HG03439 (cell line): Measurements from ENCODE around the gene NPAP1.
"Not testable (repeated sequence)": the region's sequence is repeated elsewhere in the genome, so short reads cannot be mapped to it uniquely, and the experiment has no call there.

ENCODE experiments used
- ATAC-seq: cut with Tn5 transposase; IDR thresholded peaks from one replicate; pipeline ENCODE4 v1.9.1; 2021; ENCODE audit warnings: mild to moderate bottlenecking, moderate library complexity; ENCODE audit not compliant: unreplicated experiment

NPAP1 gene, protein sequence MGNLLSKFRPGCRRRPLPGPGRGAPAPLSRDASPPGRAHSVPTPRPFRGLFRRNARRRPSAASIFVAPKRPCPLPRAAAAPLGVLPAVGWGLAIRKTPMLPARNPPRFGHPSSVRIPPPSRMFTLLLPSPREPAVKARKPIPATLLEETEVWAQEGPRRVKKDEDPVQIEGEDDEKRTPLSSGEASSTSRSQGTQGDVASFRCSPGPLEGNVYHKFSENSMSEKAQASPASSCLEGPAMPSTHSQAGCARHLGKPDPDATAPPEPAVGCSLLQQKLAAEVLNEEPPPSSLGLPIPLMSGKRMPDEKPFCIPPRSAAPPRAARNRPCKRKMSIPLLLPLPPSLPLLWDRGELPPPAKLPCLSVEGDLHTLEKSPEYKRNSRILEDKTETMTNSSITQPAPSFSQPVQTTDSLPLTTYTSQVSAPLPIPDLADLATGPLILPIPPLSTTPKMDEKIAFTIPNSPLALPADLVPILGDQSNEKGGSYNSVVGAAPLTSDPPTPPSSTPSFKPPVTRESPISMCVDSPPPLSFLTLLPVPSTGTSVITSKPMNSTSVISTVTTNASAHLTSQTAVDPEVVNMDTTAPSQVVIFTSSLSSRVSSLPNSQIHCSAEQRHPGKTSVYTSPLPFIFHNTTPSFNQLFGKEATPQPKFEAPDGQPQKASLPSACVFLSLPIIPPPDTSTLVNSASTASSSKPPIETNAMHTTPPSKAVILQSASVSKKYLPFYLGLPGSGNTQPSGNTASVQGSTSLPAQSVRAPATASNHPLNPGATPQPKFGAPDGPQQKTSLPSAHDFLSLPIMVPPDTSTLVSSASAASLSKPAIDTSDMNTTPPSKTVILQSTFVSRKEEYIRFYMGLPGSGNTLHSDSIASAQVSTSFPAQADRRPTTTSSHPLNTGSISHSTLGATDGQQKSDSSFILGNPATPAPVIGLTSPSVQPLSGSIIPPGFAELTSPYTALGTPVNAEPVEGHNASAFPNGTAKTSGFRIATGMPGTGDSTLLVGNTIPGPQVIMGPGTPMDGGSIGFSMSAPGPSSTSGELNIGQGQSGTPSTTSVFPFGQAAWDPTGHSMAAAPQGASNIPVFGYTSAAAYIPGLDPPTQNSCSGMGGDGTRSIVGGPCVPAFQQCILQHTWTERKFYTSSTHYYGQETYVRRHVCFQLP

DNA sequence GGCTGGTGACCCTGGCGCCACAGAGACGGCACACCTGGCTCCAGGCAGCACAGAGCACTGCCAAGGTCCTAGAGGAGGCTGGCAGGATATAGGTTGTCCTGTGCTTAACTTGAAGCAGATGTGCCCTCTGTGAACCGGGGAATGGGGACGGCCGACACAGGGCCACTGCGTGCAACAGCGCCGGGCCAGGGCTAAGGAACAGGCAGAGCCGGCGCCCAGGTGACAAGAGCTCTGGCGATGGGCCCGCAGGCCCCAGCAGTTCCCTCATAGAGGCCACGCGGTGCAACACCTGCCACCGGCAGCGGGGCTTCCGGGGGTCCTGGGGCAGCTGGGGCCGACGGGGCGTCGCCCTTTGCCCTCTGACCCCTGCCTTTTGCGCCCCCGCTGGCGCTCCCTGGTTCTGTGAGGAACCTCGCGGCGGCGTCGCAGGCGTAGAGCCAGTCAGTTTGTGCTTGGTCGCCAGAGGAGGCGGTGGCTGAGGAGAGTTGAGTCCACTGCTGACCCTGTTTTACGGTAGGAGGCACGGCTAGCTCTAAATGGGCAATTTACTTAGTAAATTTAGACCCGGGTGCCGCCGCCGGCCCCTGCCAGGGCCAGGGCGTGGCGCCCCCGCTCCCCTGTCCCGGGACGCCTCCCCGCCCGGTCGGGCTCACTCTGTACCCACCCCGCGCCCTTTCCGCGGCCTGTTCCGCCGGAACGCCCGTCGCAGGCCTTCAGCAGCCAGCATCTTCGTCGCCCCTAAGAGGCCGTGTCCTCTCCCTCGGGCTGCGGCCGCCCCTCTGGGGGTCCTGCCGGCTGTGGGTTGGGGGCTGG, at the start of gene NPAP1:
Gene NPAP1 (plus strand): TSS at position 444 of the 813 bp plus-strand sequence. CDS start 93 bp downstream, at position 537.
- no peak for ATAC-seq

DNA sequence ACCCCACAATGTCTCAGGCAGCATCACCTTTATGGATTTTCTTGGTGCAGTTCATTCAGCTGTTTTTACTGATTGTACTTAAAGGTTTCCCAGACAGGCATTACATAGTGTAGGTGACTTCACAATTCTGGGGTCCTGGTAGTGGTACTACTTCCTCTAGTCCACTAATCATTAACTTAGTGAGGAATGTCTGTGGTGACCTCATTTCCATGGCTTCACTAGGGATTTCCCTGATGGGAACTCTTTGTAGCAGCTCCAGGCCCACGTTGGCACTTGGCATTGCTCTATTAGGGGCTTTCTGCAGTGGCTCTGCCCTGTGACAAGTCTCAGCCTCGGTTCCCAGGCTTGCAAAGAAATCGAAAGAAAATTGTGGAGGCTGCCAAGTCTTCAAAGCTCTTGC, 48.1 kb upstream of the NPAP1 start:
- ATAC-seq, result no peak

DNA sequence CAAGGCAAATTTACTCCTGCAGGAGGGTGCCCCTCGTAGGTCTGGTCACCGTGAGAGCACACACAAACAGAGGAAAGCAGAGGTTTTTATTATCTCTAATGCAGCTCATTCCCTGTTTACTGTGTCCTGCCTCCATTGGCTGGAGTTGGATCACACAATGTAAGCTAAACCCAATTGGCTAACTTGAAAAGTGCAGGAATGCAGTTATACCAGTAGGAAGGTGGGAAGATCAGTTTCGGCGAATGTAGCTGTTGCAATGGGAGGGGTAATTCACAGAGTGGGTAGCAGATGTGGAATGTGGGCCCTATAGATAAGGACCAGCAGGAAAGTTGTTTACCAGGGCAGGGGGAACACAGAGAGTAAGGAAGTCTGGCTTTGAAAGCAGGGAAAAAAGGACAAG, 42.5 kb upstream of the NPAP1 start:
- ATAC-seq, result no peak

DNA sequence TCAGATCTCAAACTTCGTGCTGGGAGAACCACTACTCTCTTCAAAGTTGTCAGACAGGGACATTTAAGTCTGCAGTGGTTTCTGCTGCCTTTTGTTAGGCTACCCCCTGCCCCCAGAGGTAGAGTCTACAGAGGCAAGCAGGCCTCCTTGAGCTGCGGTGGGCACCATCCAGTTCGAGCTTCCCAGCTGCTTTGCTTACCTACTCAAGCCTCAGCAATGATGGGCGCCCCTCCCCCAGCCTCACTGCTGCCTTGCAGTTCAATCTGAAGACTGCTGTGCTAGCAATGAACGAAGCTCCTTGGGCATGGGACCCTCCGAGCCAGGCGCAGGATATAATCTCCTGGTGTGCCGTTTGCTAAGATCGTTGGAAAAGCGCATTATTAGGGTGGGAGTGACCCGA, 36.2 kb upstream of the NPAP1 start:
- not testable (repeated sequence) for ATAC-seq

DNA sequence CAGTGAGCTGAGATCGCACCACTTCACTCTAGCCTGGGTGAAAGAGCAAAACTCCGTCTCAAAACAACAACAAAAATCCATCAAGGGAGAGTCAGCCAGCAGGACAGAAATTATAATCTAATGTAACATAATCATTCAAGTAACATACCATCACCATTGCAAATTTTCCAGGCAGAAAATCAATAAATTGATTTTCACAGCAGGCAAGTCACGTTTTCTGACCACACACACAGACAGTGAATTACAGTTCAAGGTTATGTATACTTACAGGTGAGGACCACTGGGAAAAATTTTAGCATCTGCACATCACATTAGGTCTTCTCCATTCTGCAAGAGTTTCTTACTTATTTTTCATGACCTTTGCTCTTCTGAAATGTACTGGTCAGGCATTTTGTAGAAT, 29.9 kb upstream of the NPAP1 start:
- no peak for ATAC-seq

DNA sequence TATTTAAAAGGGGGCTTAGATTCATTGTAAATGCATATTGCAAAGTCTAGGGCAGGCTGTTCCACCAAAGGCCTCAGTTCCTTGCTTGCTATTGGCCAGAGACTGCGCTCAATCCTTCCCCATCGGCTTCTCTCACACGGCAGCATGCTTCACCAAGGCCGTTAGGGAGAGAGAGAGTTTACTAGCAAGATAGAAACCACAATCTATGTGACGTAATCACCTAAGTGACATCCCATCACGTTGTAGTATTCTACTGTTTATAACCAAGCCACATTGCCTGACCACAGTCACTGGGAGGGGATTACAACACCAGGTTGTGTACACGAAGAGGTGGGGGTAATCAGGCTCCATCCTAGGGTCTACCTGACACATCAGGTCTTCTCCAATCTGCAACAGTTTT, 16.0 kb upstream of the NPAP1 start:
- ATAC-seq, result no peak

DNA sequence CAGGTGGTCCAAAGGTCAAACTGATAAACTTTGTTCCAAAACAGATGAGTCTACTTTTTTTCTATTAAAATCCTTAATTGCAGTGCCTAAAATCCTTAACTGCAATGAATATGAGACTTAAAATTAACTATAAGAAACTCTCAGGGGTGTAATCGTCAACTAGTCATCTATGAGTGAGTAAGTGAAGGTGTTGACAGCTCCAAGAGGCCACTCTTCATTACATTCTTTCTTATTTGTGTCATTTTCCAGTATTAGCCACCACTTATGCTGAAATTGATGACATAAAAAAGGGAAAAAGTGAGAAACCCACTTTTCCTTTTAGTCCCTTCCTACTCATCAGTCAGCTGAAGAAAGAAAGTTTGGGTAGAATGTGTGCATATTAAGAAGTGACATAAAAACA, 12.6 kb upstream of the NPAP1 start:
- ATAC-seq, result no peak

DNA sequence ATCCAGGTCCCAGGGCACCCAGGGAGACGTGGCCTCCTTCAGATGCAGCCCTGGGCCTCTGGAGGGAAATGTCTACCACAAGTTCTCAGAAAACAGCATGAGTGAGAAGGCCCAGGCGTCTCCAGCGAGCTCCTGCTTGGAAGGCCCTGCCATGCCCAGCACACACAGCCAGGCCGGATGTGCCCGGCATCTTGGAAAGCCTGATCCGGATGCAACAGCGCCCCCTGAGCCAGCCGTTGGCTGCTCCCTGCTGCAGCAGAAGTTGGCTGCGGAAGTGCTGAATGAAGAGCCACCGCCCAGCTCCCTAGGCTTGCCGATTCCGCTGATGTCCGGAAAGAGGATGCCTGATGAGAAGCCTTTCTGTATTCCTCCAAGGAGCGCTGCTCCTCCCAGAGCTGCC, 856 bp downstream of the NPAP1 start:
- ATAC-seq, result no peak

DNA sequence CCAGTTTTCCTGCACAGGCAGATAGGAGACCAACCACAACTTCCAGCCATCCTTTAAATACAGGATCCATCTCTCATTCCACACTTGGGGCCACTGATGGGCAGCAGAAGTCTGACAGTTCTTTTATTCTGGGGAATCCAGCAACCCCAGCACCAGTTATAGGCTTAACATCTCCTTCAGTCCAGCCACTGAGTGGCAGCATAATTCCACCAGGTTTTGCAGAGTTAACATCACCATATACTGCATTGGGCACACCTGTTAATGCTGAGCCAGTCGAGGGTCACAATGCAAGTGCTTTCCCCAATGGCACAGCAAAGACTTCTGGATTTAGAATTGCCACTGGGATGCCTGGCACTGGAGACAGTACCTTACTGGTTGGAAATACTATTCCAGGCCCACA, 2.9 kb downstream of the NPAP1 start:
- ATAC-seq, result no peak

DNA sequence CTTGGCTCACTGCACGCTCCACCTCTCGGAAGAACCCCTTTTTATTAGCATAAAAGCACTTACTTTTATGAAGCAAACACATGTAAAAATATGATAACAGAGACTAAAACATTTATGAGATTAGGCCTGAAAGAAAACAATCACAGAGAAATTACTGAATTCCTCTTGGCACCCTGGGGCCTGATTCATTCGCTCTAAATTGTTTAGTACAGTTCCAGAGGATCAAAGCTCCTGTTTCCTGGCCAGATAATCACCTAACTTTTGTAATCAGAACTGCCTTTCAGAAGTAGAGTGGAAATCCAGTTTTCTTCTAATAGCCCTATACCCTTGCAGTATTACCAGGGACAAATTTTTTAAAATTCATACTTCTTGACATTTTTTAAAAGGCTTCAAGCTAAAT, 6.4 kb downstream of the NPAP1 start:
- no peak for ATAC-seq

DNA sequence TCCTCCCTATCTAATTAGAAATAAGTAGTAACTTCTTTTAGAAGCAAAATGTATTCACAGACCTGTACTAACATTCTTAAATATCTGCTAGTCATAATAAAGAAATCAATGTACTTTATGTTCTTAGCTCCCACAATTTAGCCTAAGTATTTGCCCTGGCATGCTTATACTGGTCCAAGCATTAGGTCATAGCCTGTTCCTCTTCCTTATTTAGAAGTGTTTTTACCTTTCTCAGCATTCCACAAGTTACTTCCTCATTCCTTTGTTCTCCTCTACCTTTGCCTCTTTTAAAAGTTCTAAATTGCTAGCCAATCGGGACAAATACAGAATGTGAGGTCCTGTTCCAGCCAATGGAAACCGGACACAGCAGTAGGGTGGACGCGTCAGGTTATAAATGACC, 7.3 kb downstream of the NPAP1 start:
- ATAC-seq, result not testable (repeated sequence)

DNA sequence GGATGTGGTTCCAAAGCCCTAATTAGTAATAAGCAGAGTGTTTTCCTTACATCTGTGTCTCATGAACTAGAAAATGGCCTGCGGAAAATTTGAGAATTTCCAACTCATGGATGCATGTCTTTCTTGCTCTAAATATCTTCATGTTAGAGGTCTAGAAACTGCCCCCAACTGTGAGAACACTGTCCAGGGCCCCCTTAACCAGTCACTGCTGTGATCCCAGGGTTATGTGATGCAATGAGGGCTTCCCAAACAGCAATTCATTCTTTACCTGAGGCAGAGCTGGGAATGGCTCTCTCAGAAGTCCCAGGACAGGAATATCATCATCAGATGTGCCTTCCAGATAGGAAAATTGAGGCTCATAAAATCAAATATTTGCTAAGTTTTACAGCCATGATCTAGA, 8.2 kb downstream of the NPAP1 start:
- no peak for ATAC-seq

DNA sequence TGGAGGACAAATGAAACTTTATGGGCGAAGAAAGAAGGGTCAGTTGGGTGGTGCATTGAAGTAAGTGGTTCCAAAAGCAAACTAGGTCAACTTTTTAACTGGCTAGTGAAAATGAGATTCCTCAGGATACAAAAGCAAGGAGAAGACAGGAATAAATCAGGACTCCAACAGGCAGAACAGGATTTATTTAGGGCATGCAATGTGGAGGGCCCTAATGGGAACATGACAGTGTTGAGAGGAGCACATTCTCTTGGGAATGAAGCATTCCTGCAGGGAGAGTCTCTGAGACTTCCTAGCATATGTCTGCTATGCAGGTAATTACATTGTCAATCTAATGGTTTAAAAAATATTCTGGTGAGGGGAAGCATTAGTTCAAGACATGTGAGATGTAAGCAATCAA, 8.7 kb downstream of the NPAP1 start:
- ATAC-seq, result no peak

DNA sequence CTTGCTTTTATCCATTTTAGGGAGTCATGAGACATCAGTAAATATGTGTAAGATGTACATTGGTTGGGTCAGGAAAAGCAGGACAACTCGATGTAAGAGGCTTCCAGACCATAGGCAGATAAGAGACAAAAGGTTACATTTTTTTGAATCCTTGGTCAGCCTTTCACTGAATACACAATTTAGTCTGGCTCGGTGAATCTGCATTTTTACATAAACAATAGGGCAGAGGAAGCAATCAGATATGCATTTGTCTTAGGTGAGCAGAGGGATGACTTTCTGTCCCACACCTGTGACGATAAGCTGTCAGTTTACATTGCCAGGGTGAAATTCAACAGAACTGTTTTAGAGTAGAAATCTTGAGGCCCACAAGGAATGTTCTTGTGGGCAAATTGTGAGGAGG, 20.6 kb downstream of the NPAP1 start:
- ATAC-seq, result no peak

DNA sequence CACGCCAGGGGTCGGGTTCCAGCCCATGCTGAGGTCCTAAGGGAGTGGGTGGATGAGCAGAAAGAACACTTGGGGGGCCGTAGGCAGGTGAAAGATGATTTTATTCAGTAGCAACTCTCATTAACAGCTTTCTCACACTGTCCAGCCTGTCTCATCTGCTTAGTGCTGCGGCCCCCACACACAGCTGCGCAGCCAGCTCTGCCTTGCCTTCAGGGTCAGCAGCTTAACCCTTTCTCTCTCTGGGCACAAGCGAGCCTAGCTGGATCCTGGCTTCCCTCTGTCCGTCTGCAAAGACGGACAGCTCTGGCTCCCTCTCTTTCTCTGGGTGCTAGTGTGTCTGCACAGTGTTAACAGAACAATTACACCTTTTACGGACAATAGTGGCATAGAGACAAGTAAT, 21.3 kb downstream of the NPAP1 start:
- ATAC-seq, result no peak

DNA sequence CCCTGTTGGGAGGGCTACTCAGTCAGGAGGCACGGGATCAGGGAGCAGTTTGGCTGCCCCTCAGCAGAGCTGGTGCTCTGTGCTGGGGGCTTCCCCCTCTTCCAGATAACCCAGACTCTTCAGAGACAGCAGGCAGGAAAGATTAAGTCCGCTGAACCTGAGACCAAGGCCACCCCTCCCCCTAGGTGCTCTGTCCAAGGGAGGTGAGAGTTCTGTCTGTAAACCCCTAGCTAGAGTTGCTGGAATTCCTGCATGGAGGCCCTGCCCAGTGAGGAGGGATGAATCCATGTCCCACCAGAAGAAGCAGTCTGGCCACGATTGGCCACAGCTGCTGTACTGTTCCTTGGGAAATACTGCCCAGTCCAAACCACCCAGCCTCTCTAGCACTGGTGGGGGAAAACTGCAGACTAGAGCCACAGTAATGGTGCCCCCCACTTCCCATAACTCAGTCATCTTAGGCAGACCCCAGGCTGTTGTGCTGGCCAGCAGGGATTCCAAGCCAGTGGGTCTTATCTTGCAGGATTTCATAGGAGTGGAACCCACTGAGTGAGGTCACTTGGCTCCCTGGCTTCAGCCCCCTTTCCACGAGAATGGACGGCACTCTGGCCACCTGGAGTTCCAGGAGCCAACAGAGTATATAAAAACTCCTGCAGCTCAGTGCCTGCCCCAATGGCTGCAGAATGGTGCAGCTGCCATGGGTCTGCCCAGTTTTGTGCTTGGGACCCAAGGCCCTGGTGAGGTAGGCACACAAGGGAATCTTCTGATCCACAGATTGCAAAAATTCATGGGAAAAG, 42.9 kb downstream of the NPAP1 start:
- no peak for ATAC-seq

DNA sequence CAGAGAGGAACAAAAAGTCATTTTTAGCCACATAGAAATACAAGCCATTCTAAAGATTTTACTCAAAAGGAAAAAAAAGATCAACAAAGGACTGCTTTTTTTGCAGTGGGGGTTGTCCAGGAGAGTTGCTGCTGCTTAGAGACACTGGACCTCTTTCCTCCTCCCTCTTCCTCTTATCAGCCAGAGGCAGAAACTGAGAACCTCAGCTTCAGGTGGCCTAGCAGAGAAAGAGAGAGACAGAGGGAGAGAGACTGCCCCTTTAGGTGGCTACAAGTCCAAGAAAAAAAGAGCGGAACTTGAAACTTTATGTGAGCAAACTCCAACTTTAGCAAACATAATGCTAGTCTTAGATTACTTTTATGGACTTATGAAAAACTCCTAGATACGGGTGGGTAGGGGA, 54.2 kb downstream of the NPAP1 start:
- ATAC-seq, result no peak
